Lower leg skin (tissue), 3 donors: Measurements from ENCODE around the gene ACTR3.

Experiments used
- POLR2A ChIP-seq, 2 donors: fragments of 450-650 bp; IDR thresholded peaks; one replicate each; pipeline ENCODE4 v1.6.1; 2016 to 2017; ENCODE audit warnings: antibody characterized with exemption in 2 of 2, mild to moderate bottlenecking in 1 of 2, moderate library complexity in 1 of 2
- TF ChIP-seq, protein P1 (sequence below), 3 donors: fragments of 450-650 bp; IDR thresholded peaks; one replicate each; pipeline ENCODE4 v1.5.1; 2016; ENCODE audit warnings: antibody characterized with exemption in 3 of 3, mild to moderate bottlenecking in 3 of 3, moderate library complexity in 2 of 3

DNA sequence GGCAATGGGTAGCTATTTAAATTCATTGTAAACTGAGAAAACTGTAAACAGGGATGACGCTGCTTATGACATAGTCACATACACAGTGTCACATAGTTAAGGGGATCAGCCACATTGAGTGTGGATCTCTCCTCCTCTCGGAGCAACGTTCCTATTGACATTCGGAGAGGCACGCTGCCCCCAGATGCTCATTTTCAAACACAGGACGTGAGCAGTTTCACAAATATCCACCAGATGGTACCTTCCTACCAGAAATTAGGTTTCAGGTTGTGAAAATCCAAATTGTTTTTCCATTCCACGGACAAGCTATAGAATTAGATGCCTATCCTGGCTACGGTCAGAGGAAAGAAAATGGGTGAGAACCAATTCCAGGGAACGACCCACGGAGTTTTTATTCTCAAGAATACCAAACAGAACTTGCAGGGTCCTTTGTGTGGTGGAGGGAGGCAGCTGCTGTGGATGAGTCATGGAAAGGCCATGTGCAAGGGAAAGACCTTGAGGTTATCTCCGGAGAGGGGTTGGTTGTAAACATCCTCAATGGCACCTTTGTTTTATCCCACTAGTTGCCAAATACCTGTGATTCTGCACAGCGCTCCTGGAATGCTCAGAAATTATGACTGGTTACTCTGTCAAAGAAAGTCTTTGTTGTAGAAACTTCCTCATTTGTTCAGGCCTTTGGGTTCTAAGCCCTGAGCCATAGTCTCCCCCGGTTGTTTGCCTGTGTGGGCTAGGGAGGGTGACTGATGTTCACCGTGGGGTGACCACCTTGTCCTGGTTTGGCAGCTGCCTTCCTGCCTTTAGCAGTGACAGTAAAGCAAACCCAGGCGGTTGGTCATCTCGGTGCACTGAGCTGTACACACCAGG is 88.0 kb downstream of the ACTR3 start:
- TF ChIP-seq, protein P1, sequence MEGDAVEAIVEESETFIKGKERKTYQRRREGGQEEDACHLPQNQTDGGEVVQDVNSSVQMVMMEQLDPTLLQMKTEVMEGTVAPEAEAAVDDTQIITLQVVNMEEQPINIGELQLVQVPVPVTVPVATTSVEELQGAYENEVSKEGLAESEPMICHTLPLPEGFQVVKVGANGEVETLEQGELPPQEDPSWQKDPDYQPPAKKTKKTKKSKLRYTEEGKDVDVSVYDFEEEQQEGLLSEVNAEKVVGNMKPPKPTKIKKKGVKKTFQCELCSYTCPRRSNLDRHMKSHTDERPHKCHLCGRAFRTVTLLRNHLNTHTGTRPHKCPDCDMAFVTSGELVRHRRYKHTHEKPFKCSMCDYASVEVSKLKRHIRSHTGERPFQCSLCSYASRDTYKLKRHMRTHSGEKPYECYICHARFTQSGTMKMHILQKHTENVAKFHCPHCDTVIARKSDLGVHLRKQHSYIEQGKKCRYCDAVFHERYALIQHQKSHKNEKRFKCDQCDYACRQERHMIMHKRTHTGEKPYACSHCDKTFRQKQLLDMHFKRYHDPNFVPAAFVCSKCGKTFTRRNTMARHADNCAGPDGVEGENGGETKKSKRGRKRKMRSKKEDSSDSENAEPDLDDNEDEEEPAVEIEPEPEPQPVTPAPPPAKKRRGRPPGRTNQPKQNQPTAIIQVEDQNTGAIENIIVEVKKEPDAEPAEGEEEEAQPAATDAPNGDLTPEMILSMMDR (IDR thresholded peaks at IDR 0.05): no peak
- no peak for TF ChIP-seq POLR2A (IDR thresholded peaks at IDR 0.05)
